Measurements from ENCODE around the gene CFH. TPM values are rescaled to one million over a fixed set of nuclear protein-coding genes. Genes with fewer than 3 reads are reported as not detected.
A peak's percentile ranks its signal among the peaks of the same experiment; 100 is the strongest.

Gene CFH
- total RNA-seq, 1 experiment from 2014 or later = 0.57 TPM

- DNase-seq (ENCODE audit: low read depth, low spot score) = no peak
- intact Hi-C loops (cut with micrococcal nuclease) = no loop called here
- TF ChIP-seq EZH2phosphoT487 (IDR thresholded peaks at IDR 0.05; ENCODE audit: borderline replicate concordance) (no peak), CTCF (IDR thresholded peaks at IDR 0.05 in 2 of 3, conservative IDR thresholded peaks at IDR 0.05 in 1 of 3; ENCODE audit: borderline replicate concordance in 1 of 3, insufficient read depth in 1 of 3, low read depth in 2 of 3, low read length in 2 of 3) (peak in 2 of 3 experiments; percentile 55 to 60; a peak in 4 of 6 replicates)
- Histone ChIP-seq H3K27ac (ENCODE audit: low read depth, low read length) (no peak overlapping the region), H3K9me2 (ENCODE audit: insufficient read depth) (no peaks in the 10 kb centered on the region), H3K4me2 (ENCODE audit: low read length) (no peak overlapping the region), H3K4me3 (replicated peaks in 1 of 2; ENCODE audit: low read depth in 1 of 2, low read length in 2 of 2) (no peak overlapping the region), H2AFZ (ENCODE audit: low read depth, low read length, poor library complexity, severe bottlenecking) (no peak overlapping the region), H3K4me1 (ENCODE audit: control insufficient read depth in 1 of 2, insufficient read depth in 2 of 2, low read length in 2 of 2) (no peaks in the 10 kb centered on the region), H3K27me3 (ENCODE audit: insufficient read depth, low read length) (no peaks in the 10 kb centered on the region), H4K20me1 (ENCODE audit: insufficient read depth) (no peaks in the 10 kb centered on the region), H3K79me2 (ENCODE audit: insufficient read depth, low read length) (no peaks in the 10 kb centered on the region), H3K9me3 (ENCODE audit: control insufficient read depth in 1 of 2, insufficient read depth in 1 of 2, low read depth in 1 of 2, low read length in 2 of 2) (no peaks in the 10 kb centered on the region), H3K36me3 (ENCODE audit: control insufficient read depth in 1 of 2, insufficient read depth in 2 of 2, low read length in 2 of 2) (no peaks in the 10 kb centered on the region), H3K9ac (ENCODE audit: low read length) (no peak overlapping the region)
- no TSS peak for BruUV-seq (replicated peaks)
- ChIA-PET CTCF (no interaction called here), RAD21 (ENCODE audit: low non-redundant PET in 1 of 2, low total read pairs in 2 of 2, uncharacterized antibody in 2 of 2, unreplicated experiment in 2 of 2) (no interaction called here), POLR2A (no interaction called here)
- peak; percentile 69; the same call in 1 of the 2 replicates for ATAC-seq
These were observed 80.7 kb downstream of the CFH start for GRCh38 chr1:196732526-196732925.

- Histone ChIP-seq H3K79me2 (ENCODE audit: insufficient read depth, low read length) (no peaks in the 10 kb centered on the region), H3K4me1 (ENCODE audit: control insufficient read depth in 1 of 2, insufficient read depth in 2 of 2, low read length in 2 of 2) (no peaks in the 10 kb centered on the region), H3K9me3 (ENCODE audit: control insufficient read depth in 1 of 2, insufficient read depth in 1 of 2, low read depth in 1 of 2, low read length in 2 of 2) (no peaks in the 10 kb centered on the region; a peak in 1 of 4 replicates), H3K9me2 (ENCODE audit: insufficient read depth) (no peaks in the 10 kb centered on the region), H3K4me3 (replicated peaks in 1 of 2; ENCODE audit: low read depth in 1 of 2, low read length in 2 of 2) (no peak overlapping the region), H2AFZ (ENCODE audit: low read depth, low read length, poor library complexity, severe bottlenecking) (no peak overlapping the region), H3K4me2 (ENCODE audit: low read length) (no peak overlapping the region), H3K36me3 (ENCODE audit: control insufficient read depth in 1 of 2, insufficient read depth in 2 of 2, low read length in 2 of 2) (no peaks in the 10 kb centered on the region), H4K20me1 (ENCODE audit: insufficient read depth) (no peaks in the 10 kb centered on the region), H3K27me3 (ENCODE audit: insufficient read depth, low read length) (no peaks in the 10 kb centered on the region), H3K27ac (ENCODE audit: low read depth, low read length) (no peak overlapping the region), H3K9ac (ENCODE audit: low read length) (no peak overlapping the region)
- CTCF ChIA-PET = no interaction called here
- DNase-seq (ENCODE audit: low read depth, low spot score) (no peak), ATAC-seq (no peak)
- POLR2A ChIA-PET = no interaction called here
- intact Hi-C loops (cut with micrococcal nuclease) = no loop called here
- RAD21 ChIA-PET (ENCODE audit: low non-redundant PET in 1 of 2, low total read pairs in 2 of 2, uncharacterized antibody in 2 of 2, unreplicated experiment in 2 of 2) = no interaction called here
- TF ChIP-seq REST (IDR thresholded peaks at IDR 0.05; ENCODE audit: low read depth) (no peak), YY1 (IDR thresholded peaks at IDR 0.05; ENCODE audit: extremely low read depth, insufficient replicate concordance, low read depth, low read length) (no peak), JUND (IDR thresholded peaks at IDR 0.05) (no peak), POLR2AphosphoS5 (IDR thresholded peaks at IDR 0.05; ENCODE audit: low read depth, low read length) (no peak), SP1 (IDR thresholded peaks at IDR 0.05; ENCODE audit: low read depth) (no peak), CTCF (IDR thresholded peaks at IDR 0.05 in 2 of 3, conservative IDR thresholded peaks at IDR 0.05 in 1 of 3; ENCODE audit: borderline replicate concordance in 1 of 3, insufficient read depth in 1 of 3, low read depth in 2 of 3, low read length in 2 of 3) (no peak), MAX (IDR thresholded peaks at IDR 0.05) (no peak)
- BruUV-seq (replicated peaks) = no TSS peak
These were observed 81.5 kb downstream of the CFH start for GRCh38 chr1:196733091-196733970.
